ENCODE measurements around the gene NOL7.

DNA sequence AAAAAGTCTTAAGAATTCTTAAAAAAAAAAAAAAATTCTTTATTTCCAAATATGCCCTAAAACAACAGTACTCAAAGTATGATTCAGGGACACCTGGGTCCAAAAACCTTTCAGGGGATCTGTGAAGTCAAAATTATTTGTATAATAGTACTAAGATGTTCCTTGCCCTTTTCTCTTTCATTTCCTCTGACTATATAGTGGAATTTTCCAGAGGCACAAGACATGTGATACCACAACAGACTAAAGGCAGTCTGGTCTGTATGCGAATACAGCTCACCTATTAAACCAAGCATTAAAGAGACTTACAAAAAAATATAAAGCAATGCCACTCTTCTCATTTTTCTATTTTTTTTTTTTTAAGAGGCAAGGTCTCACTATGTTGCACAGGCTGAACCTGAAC is 15.4 kb downstream of the NOL7 start:
- TF ChIP-seq EZH2 (IDR thresholded peaks at IDR 0.05; ENCODE audit: borderline replicate concordance), result no peak
- TF ChIP-seq, protein P1, sequence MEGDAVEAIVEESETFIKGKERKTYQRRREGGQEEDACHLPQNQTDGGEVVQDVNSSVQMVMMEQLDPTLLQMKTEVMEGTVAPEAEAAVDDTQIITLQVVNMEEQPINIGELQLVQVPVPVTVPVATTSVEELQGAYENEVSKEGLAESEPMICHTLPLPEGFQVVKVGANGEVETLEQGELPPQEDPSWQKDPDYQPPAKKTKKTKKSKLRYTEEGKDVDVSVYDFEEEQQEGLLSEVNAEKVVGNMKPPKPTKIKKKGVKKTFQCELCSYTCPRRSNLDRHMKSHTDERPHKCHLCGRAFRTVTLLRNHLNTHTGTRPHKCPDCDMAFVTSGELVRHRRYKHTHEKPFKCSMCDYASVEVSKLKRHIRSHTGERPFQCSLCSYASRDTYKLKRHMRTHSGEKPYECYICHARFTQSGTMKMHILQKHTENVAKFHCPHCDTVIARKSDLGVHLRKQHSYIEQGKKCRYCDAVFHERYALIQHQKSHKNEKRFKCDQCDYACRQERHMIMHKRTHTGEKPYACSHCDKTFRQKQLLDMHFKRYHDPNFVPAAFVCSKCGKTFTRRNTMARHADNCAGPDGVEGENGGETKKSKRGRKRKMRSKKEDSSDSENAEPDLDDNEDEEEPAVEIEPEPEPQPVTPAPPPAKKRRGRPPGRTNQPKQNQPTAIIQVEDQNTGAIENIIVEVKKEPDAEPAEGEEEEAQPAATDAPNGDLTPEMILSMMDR (IDR thresholded peaks at IDR 0.05; ENCODE audit: poor library complexity), result no peak

All from hepatocyte (in vitro differentiated cells).